HCT116 (cell line): ENCODE results near the gene MMP21. TPM values are rescaled to one million over a fixed set of nuclear protein-coding genes. Genes with fewer than 3 reads are reported as not detected.

ENCODE experiments used
- ATAC-seq: fragments of 200-7000 bp; cut with Tn5 transposase; 2 replicates; pipeline ENCODE4 v1.9.1; 2020; ENCODE audit warnings: mild to moderate bottlenecking, moderate library complexity
- BruUV-seq: library from RNA; stranded (reverse); fragments of 400-500 nt; replicated peaks from 2 replicates; lab custom pipeline; 2021; lab: Mats Ljungman, UMichigan
- CTCF ChIA-PET: fragments of 300-600 bp; sonication (Branson Sonifier 250); formaldehyde crosslinking; loops from one replicate; lab custom pipeline; 2021; ENCODE audit warnings: antibody characterized with exemption; lab: Charles Lee
- POLR2A ChIA-PET: fragments of 300-600, 350-600 bp; sonication (Branson Sonifier 250); formaldehyde crosslinking; loops from one replicate; lab custom pipeline; 2021; ENCODE audit warnings: antibody characterized with exemption; lab: Charles Lee
- RAD21 ChIA-PET, 2 experiments: fragments of 300-600 bp; sonication (Branson Sonifier 250); formaldehyde crosslinking; loops; one replicate each; lab custom pipeline; 2023; ENCODE audit warnings: low total read pairs in 2 of 2; ENCODE audit not compliant: uncharacterized antibody in 2 of 2, unreplicated experiment in 2 of 2, low non-redundant PET in 1 of 2; lab: Charles Lee
- DNase-seq: peaks from one replicate; pipeline ENCODE4 v3.0.0-alpha.2; 2010; ENCODE audit warnings: low read depth, low spot score
- H2AFZ ChIP-seq: fragments of 200-600 bp; shearing (Covaris generic), sonication (generic); 2 replicates; pipeline ENCODE4 v1.6.1; 2017; ENCODE audit warnings: low read depth, mixed run types, mixed read lengths, antibody characterized with exemption, low read length; ENCODE audit not compliant: poor library complexity, severe bottlenecking
- H3K27ac ChIP-seq: 2 replicates; pipeline ENCODE4 v1.5.1; 2012; ENCODE audit warnings: low read depth, low read length
- H3K27me3 ChIP-seq: fragments of 200-600 bp; sonication (generic); 2 replicates; pipeline ENCODE4 v1.6.1; 2016; ENCODE audit warnings: mixed run types, low read length, mixed read lengths; ENCODE audit not compliant: insufficient read depth
- H3K36me3 ChIP-seq, 2 experiments: fragments of 200-500 bp in 1 of 2; fragments of 200-600 bp in 1 of 2; sonication (Bioruptor generic) in 1 of 2; sonication (generic) in 1 of 2; 2 replicates each; pipeline versions ENCODE4 v1.5.1 to v1.6.1; 2014 to 2016; ENCODE audit warnings: low read length in 2 of 2, inconsistent platforms in 1 of 2, mixed read lengths in 1 of 2, mixed run types in 1 of 2; ENCODE audit not compliant: insufficient read depth in 2 of 2, control insufficient read depth in 1 of 2
- H3K4me1 ChIP-seq, 2 experiments: fragments of 200-600 bp in 1 of 2; sonication (generic) in 1 of 2; 2 replicates each; pipeline versions ENCODE4 v1.5.1 to v1.6.1; 2012 to 2017; ENCODE audit warnings: low read length in 2 of 2, inconsistent platforms in 1 of 2, mild to moderate bottlenecking in 1 of 2, mixed read lengths in 1 of 2, mixed run types in 1 of 2, moderate library complexity in 1 of 2; ENCODE audit not compliant: insufficient read depth in 2 of 2, control insufficient read depth in 1 of 2
- H3K4me2 ChIP-seq: fragments of 200-600 bp; sonication (generic); 2 replicates; pipeline ENCODE4 v1.6.1; 2017; ENCODE audit warnings: mixed run types, low read length, mixed read lengths
- H3K4me3 ChIP-seq, 2 experiments: fragments of 200-600 bp in 1 of 2; sonication (generic) in 1 of 2; replicated peaks in 1 of 2; 2 replicates each; pipeline ENCODE4 v1.5.1; 2011 to 2016; ENCODE audit warnings: low read length in 2 of 2, control low read depth in 1 of 2, low read depth in 1 of 2, mild to moderate bottlenecking in 1 of 2, mixed read lengths in 1 of 2, mixed run types in 1 of 2
- H3K79me2 ChIP-seq: fragments of 200-600 bp; sonication (generic); 2 replicates; pipeline ENCODE4 v1.6.1; 2017; ENCODE audit warnings: mild to moderate bottlenecking, mixed run types, low read length, moderate library complexity, mixed read lengths; ENCODE audit not compliant: insufficient read depth
- H3K9ac ChIP-seq: fragments of 200-600 bp; sonication (generic); 2 replicates; pipeline ENCODE4 v1.6.1; 2016; ENCODE audit warnings: low read length, mixed read lengths
- H3K9me2 ChIP-seq: fragments of 200-600 bp; sonication (generic), shearing (Covaris generic); 2 replicates; pipeline ENCODE4 v1.6.1; 2017; ENCODE audit warnings: mixed run types, mild to moderate bottlenecking, moderate library complexity; ENCODE audit not compliant: insufficient read depth
- H3K9me3 ChIP-seq, 2 experiments: fragments of 200-500 bp in 1 of 2; fragments of 200-600 bp in 1 of 2; sonication (Bioruptor generic) in 1 of 2; sonication (generic) in 1 of 2; 2 replicates each; pipeline ENCODE4 v1.6.1; 2014 to 2017; ENCODE audit warnings: low read length in 2 of 2, mixed read lengths in 2 of 2, inconsistent platforms in 1 of 2, low read depth in 1 of 2, mild to moderate bottlenecking in 1 of 2, mixed run types in 1 of 2, moderate library complexity in 1 of 2; ENCODE audit not compliant: control insufficient read depth in 1 of 2, insufficient read depth in 1 of 2
- H4K20me1 ChIP-seq: fragments of 200-600 bp; sonication (generic), shearing (Covaris generic); 2 replicates; pipeline ENCODE4 v1.6.1; 2017; ENCODE audit warnings: mixed run types, mild to moderate bottlenecking, moderate library complexity; ENCODE audit not compliant: insufficient read depth
- EGR1 ChIP-seq: IDR thresholded peaks from 2 replicates; pipeline ENCODE4 v1.6.1; 2012; ENCODE audit warnings: low read depth
- FOSL1 ChIP-seq: IDR thresholded peaks from 2 replicates; pipeline ENCODE4 v1.6.1; 2012; ENCODE audit warnings: low read depth
- JUND ChIP-seq: IDR thresholded peaks from 2 replicates; pipeline ENCODE4 v1.6.1; 2012
- POLR2A ChIP-seq: IDR thresholded peaks from 2 replicates; pipeline ENCODE4 v1.7.0; 2011; ENCODE audit warnings: borderline replicate concordance; ENCODE audit not compliant: insufficient read depth, insufficient read length; ENCODE audit errors: extremely low read depth
- POLR2AphosphoS5 ChIP-seq: IDR thresholded peaks from 2 replicates; pipeline ENCODE4 v1.6.1; 2011; ENCODE audit warnings: mild to moderate bottlenecking, low read depth, low read length, moderate library complexity
- SRF ChIP-seq: IDR thresholded peaks from 2 replicates; pipeline ENCODE4 v1.6.1; 2012; ENCODE audit warnings: low read depth
- TCF7L2 ChIP-seq: IDR thresholded peaks from 2 replicates; pipeline ENCODE4 v1.7.0; 2011; ENCODE audit warnings: borderline replicate concordance, inconsistent platforms; ENCODE audit not compliant: insufficient read depth, insufficient read length; ENCODE audit errors: extremely low read depth
- ZFX ChIP-seq: fragments of 450-650 bp; IDR thresholded peaks from 2 replicates; pipeline ENCODE4 v1.6.1; 2017
- intact Hi-C: fragments of 100-400 bp; cut with micrococcal nuclease; formaldehyde crosslinking; loops from 2 replicates; pipeline ENCODE4 v1.10.0; 2022
- total RNA-seq: library from RNA; stranded (reverse); gene quantifications from one replicate; pipeline ENCODE4 v1.2.1, GENCODE V29; 2021; ENCODE audit not compliant: unreplicated experiment
- TF ChIP-seq, protein P1 (sequence below): IDR thresholded peaks from 2 replicates; pipeline ENCODE4 v1.6.1; 2012; ENCODE audit warnings: low read depth
- TF ChIP-seq, protein P2 (sequence below): IDR thresholded peaks from 2 replicates; pipeline ENCODE4 v1.6.1; 2012

MMP21 gene
- total RNA-seq, 1 experiment from 2014 or later = not detected

DNA sequence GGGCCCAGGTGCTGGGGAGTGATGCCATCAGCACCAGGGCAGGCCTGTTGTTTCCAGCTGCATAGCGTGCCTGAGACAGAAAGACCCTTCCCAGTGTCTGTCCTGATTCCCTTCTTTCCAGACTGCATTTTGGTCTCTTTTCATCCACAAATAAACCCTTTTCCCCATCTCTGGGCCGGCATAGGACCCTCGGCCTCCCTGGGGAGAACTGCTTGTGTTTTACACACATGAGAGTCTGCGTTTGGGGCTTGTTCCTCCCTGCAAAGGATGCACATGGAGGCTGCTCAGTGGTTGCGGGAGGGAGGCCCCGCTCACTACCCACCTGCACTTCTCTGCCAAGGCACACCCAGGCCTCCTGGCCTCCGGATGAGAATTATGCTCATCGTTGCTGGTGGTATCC lies 5.8 kb upstream of the MMP21 start (continued):
- TF ChIP-seq ZFX = no peak

DNA sequence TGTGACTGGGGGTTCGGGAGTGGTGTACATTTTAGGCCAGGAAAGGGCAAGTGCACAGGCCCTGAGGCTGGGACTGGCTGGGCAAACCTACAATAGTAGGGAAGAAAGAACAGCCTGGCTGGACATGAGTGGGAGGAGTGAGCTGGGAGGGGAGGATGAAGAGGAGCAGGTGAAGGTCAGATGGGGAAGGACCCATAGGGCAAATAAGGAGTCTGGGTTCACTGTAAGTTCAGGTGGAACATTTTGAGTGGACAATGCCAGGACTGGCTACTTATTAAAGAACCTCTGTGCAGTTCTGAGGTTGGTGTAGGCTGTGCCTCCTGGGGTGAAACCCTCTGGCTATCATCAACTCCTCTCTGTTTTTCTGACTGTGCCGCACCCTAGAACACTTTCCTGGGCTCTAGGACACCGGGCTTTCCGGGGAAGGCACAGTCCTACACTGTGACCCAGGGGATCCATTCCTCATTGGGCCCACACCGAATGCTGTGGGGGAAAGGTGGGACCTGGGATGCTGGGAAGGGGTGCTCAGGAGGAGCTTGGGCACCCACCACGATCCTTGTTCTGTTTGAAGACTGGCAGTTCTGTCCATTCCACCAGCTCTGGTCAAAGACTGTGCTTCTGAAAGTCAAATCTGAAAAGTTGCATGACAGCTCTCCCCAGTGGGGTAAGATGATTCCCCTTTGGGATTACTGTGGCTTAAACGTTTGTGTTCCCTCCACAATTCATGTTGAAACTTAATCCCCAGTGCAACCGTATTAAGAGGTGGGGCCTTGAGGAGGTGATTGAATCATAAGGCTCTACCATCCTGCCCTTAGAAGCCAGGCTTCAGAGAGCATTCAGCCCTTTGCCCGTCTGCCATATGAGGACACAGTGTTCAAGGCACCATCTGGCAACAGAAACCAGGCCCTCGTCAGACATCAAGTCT lies 4.0 kb upstream of the MMP21 start:
- Histone ChIP-seq H3K9me2 (no peaks in the 10 kb centered on the region), H3K4me1 (no peaks in the 10 kb centered on the region), H3K27ac (no peak overlapping the region), H3K9ac (no peak overlapping the region), H3K4me2 (no peak overlapping the region), H3K27me3 (no peaks in the 10 kb centered on the region), H3K79me2 (no peaks in the 10 kb centered on the region), H3K4me3 (no peak overlapping the region), H4K20me1 (no peaks in the 10 kb centered on the region), H3K36me3 (no peaks in the 10 kb centered on the region), H2AFZ (no peak overlapping the region), H3K9me3 (no peaks in the 10 kb centered on the region)
- ATAC-seq (no peak), DNase-seq (no peak)
- no TSS peak for BruUV-seq
- ChIA-PET POLR2A (no interaction called here), RAD21 (no interaction called here), CTCF (no interaction called here)
- intact Hi-C loops = no loop called here
- TF ChIP-seq POLR2A (no peak), EGR1 (no peak), SRF (no peak), POLR2AphosphoS5 (no peak), TCF7L2 (no peak), FOSL1 (no peak), JUND (no peak)
- TF ChIP-seq, protein P1, sequence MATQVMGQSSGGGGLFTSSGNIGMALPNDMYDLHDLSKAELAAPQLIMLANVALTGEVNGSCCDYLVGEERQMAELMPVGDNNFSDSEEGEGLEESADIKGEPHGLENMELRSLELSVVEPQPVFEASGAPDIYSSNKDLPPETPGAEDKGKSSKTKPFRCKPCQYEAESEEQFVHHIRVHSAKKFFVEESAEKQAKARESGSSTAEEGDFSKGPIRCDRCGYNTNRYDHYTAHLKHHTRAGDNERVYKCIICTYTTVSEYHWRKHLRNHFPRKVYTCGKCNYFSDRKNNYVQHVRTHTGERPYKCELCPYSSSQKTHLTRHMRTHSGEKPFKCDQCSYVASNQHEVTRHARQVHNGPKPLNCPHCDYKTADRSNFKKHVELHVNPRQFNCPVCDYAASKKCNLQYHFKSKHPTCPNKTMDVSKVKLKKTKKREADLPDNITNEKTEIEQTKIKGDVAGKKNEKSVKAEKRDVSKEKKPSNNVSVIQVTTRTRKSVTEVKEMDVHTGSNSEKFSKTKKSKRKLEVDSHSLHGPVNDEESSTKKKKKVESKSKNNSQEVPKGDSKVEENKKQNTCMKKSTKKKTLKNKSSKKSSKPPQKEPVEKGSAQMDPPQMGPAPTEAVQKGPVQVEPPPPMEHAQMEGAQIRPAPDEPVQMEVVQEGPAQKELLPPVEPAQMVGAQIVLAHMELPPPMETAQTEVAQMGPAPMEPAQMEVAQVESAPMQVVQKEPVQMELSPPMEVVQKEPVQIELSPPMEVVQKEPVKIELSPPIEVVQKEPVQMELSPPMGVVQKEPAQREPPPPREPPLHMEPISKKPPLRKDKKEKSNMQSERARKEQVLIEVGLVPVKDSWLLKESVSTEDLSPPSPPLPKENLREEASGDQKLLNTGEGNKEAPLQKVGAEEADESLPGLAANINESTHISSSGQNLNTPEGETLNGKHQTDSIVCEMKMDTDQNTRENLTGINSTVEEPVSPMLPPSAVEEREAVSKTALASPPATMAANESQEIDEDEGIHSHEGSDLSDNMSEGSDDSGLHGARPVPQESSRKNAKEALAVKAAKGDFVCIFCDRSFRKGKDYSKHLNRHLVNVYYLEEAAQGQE = no peak
- TF ChIP-seq, protein P2, sequence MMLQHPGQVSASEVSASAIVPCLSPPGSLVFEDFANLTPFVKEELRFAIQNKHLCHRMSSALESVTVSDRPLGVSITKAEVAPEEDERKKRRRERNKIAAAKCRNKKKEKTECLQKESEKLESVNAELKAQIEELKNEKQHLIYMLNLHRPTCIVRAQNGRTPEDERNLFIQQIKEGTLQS = no peak
